Keratinocyte (primary cell): ENCODE results near the gene ERH.

Source experiments
- CTCF ChIP-seq, 3 experiments: IDR thresholded peaks in 1 of 3; conservative IDR thresholded peaks in 1 of 3; optimal IDR thresholded peaks in 1 of 3; 2 replicates in 2 of 3; 3 replicates in 1 of 3; pipeline versions ENCODE3 to v1.5.1; 2011; ENCODE audit warnings: low read length in 3 of 3, mild to moderate bottlenecking in 3 of 3, moderate library complexity in 2 of 3, control low read depth in 1 of 3, inconsistent platforms in 1 of 3; ENCODE audit not compliant: insufficient read depth in 2 of 3; ENCODE audit errors: extremely low read depth in 1 of 3
- EZH2 ChIP-seq: IDR thresholded peaks from one replicate; pipeline ENCODE4 v1.6.1; 2012; ENCODE audit warnings: inconsistent platforms, mild to moderate bottlenecking, low read length, moderate library complexity

- TF ChIP-seq CTCF (optimal IDR thresholded peaks at IDR 0.05 in 1 of 3, IDR thresholded peaks at IDR 0.05 in 1 of 3, conservative IDR thresholded peaks at IDR 0.05 in 1 of 3; ENCODE audit: extremely low read depth in 1 of 3, insufficient read depth in 2 of 3, low read length in 3 of 3) (no peak), EZH2 (no peak)
Observed at GRCh38 chr14:69373104-69373503, 25.0 kb downstream of the ERH start.
